Smooth muscle cell (in vitro differentiated cells): ENCODE results near the gene SLIT3. TPM values are rescaled to one million over a fixed set of nuclear protein-coding genes. Genes with fewer than 3 reads are reported as not detected.

ENCODE experiments used
- DNase-seq: peaks from one replicate; lab custom pipeline; 2025; ENCODE audit not compliant: unreplicated experiment; lab: John Stamatoyannopoulos, UW
- H2AFZ ChIP-seq: fragments of 200-600 bp; sonication (generic); 2 replicates; pipeline ENCODE4 v1.6.0; 2016; ENCODE audit warnings: antibody characterized with exemption, low read depth, mild to moderate bottlenecking
- H3F3A ChIP-seq: fragments of 200-600 bp; sonication (generic); 2 replicates; pipeline ENCODE4 v1.6.0; 2017; ENCODE audit warnings: antibody characterized with exemption, low read depth
- H3K27ac ChIP-seq: fragments of 200-600 bp; sonication (generic); 2 replicates; pipeline ENCODE4 v1.5.1; 2016; ENCODE audit warnings: low read depth, mild to moderate bottlenecking
- H3K27me3 ChIP-seq: fragments of 200-600 bp; sonication (generic); 2 replicates; pipeline ENCODE4 v1.6.1; 2016; ENCODE audit warnings: low read depth, mild to moderate bottlenecking
- H3K36me3 ChIP-seq: fragments of 200-600 bp; sonication (generic); 2 replicates; pipeline ENCODE4 v1.5.1; 2016; ENCODE audit warnings: low read depth
- H3K4me1 ChIP-seq: fragments of 200-600 bp; sonication (generic); 2 replicates; pipeline ENCODE4 v1.5.1; 2016; ENCODE audit warnings: low read depth
- H3K4me2 ChIP-seq: fragments of 200-600 bp; sonication (generic); 2 replicates; pipeline ENCODE4 v1.6.0; 2016; ENCODE audit warnings: mild to moderate bottlenecking
- H3K4me3 ChIP-seq: fragments of 200-600 bp; sonication (generic); 2 replicates; pipeline ENCODE4 v1.5.1; 2016; ENCODE audit warnings: mild to moderate bottlenecking
- H3K79me2 ChIP-seq: fragments of 200-600 bp; sonication (generic); 2 replicates; pipeline ENCODE4 v1.6.0; 2016; ENCODE audit warnings: low read depth, mild to moderate bottlenecking
- H3K9ac ChIP-seq: fragments of 200-600 bp; sonication (generic); 2 replicates; pipeline ENCODE4 v1.6.0; 2016; ENCODE audit warnings: low read depth
- H3K9me3 ChIP-seq: fragments of 200-600 bp; sonication (generic); replicated peaks from 2 replicates; pipeline ENCODE4 v1.5.1; 2016; ENCODE audit warnings: low read depth
- H4K20me1 ChIP-seq: fragments of 200-600 bp; sonication (generic); 2 replicates; pipeline ENCODE4 v1.6.0; 2016; ENCODE audit warnings: low read depth
- WGBS: methylation state at CpG from one replicate; pipeline ENCODE4 v1.1.7; 2016; ENCODE audit warnings: low lambda C conversion rate; 5-methylcytosine and 5-hydroxymethylcytosine counted together
- polyA plus RNA-seq: library from polyadenylated mRNA; unstranded; fragments of >200 nt; fragmentation: Nextera tagmentation; extraction: Ambion mirVana; gene quantifications from 2 replicates; pipeline ENCODE4 v1.2.1, GENCODE V29; 2016
- total RNA-seq: library from RNA; depleted of rRNA; stranded (reverse); fragments of >200 nt; gene quantifications from 2 replicates; pipeline ENCODE4 v1.2.3, GENCODE V29; 2014
- TF ChIP-seq, protein P1 (sequence below): fragments of 200-600 bp; sonication (generic); IDR thresholded peaks from 2 replicates; pipeline ENCODE4 v1.5.1; 2017; ENCODE audit warnings: borderline replicate concordance, mild to moderate bottlenecking, antibody characterized with exemption; ENCODE audit not compliant: insufficient read depth, poor library complexity, severe bottlenecking

Gene SLIT3
- total and polyA plus RNA-seq, 2 experiments from 2014 or later: 25.4 to 29.5 TPM

DNA sequence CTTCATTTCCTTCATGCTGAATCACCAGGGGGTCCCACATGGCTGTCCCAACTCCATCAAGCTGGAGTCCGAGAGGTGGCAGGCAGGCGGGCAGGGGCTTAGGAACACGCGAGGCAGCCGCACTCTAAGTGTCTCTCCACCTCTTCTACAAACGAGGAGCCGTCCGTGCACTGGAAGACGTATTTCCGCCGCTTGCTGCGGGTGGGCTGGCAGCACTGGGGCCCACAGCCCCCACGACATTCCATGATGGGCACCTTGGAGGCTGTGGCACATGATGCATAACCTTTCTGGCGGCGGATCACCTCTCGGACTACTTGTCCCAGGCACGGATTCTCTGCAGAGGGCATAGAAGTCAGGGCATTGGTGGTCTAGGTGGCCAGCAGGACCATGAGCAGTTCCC lies 634.6 kb downstream of the SLIT3 start:
- 96% methylated on average over 17 of the region's 17 CpGs for WGBS
- Histone ChIP-seq H2AFZ (no peak overlapping the region), H3K9me3 (no peaks in the 10 kb centered on the region), H3K4me3 (no peak overlapping the region), H3K4me2 (no peak overlapping the region), H3K27me3 (no peaks in the 10 kb centered on the region), H3F3A (no peaks in the 10 kb centered on the region), H3K27ac (no peak overlapping the region), H3K36me3 (no peaks in the 10 kb centered on the region), H4K20me1 (no peaks in the 10 kb centered on the region), H3K79me2 (no peaks in the 10 kb centered on the region), H3K4me1 (no peaks in the 10 kb centered on the region), H3K9ac (no peak overlapping the region)
- TF ChIP-seq, protein P1, sequence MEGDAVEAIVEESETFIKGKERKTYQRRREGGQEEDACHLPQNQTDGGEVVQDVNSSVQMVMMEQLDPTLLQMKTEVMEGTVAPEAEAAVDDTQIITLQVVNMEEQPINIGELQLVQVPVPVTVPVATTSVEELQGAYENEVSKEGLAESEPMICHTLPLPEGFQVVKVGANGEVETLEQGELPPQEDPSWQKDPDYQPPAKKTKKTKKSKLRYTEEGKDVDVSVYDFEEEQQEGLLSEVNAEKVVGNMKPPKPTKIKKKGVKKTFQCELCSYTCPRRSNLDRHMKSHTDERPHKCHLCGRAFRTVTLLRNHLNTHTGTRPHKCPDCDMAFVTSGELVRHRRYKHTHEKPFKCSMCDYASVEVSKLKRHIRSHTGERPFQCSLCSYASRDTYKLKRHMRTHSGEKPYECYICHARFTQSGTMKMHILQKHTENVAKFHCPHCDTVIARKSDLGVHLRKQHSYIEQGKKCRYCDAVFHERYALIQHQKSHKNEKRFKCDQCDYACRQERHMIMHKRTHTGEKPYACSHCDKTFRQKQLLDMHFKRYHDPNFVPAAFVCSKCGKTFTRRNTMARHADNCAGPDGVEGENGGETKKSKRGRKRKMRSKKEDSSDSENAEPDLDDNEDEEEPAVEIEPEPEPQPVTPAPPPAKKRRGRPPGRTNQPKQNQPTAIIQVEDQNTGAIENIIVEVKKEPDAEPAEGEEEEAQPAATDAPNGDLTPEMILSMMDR: no peak
- no peak for DNase-seq

GRCh38 chr5:168663276-168664004 lies 637.5 kb downstream of the SLIT3 start:
- no peaks in the 10 kb centered on the region for H3K36me3 ChIP-seq
- H3K4me3 ChIP-seq: no peak overlapping the region
- no peaks in the 10 kb centered on the region for H3K4me1 ChIP-seq
- H3K9ac ChIP-seq: no peak overlapping the region
- no peaks in the 10 kb centered on the region for H4K20me1 ChIP-seq
- H2AFZ ChIP-seq: no peak overlapping the region
- WGBS: 100% methylated on average over 1 of the region's 1 CpG
- H3K27ac ChIP-seq: no peak overlapping the region
- no peak for DNase-seq
- H3K27me3 ChIP-seq: no peaks in the 10 kb centered on the region
- TF ChIP-seq, protein P1: no peak
- H3F3A ChIP-seq: no peaks in the 10 kb centered on the region
- H3K9me3 ChIP-seq: no peaks in the 10 kb centered on the region
- no peak overlapping the region for H3K4me2 ChIP-seq
- no peaks in the 10 kb centered on the region for H3K79me2 ChIP-seq

DNA sequence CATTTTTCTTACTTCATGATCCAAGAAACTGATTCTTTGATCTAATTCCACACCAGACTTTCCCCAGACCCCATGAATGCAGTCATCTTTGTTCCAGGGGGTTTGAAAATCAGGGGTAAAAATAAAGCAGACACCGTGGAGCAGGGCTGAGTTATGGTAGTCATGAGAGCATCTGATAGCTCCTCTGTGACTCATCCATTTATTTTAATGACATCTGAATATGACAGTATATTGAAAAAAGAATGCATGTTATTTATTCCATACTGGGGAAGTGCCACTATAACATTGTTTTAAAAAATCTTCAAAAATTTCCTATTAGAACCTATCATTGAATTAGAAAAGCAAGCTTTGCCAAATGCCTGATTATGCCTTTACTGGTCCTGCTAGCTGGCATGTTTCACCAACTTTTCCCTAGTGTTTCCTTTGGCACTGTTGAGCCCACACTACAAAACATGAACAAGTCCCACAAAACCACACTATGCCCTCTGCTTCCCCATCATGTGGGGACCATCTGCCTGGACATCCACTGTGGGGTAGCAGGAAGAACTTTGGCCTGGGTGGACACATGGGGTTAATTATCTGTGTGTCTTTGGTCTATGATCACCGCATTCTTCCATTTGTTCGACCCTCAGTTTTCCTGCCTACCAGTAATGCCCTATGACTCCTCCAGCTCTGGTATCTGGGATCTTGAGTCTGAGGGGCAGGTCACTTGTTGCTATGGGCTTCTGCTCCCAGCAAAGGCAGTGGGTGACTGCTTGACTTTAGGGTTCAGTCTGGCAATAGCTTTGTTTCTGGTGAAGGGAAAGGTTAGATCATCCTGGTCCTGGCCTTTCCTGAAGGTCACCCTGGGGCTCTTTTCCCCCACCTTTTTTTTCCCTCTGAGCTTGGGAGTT lies 639.1 kb downstream of the SLIT3 start:
- Histone ChIP-seq H2AFZ (no peak overlapping the region), H3K36me3 (no peaks in the 10 kb centered on the region), H4K20me1 (no peaks in the 10 kb centered on the region), H3K27me3 (no peaks in the 10 kb centered on the region), H3K4me1 (peaks cover 2% of the 10 kb centered on the region), H3K4me3 (no peak overlapping the region), H3K79me2 (no peaks in the 10 kb centered on the region), H3K4me2 (no peak overlapping the region), H3K27ac (no peak overlapping the region), H3K9ac (no peak overlapping the region), H3K9me3 (no peaks in the 10 kb centered on the region), H3F3A (no peaks in the 10 kb centered on the region)
- DNase-seq: no peak
- 68% methylated on average over 3 of the region's 3 CpGs for WGBS
- TF ChIP-seq, protein P1: no peak
